H1 (cell line): ENCODE results near the gene TEAD1. TPM values are rescaled to one million over a fixed set of nuclear protein-coding genes. Genes with fewer than 3 reads are reported as not detected.

ENCODE experiments used
- CTCF ChIA-PET: fragments of 300-600 bp; sonication (Branson Sonifier 250); formaldehyde crosslinking; loops from one replicate; lab custom pipeline; 2021; ENCODE audit not compliant: partially characterized antibody; lab: Charles Lee
- POLR2A ChIA-PET: fragments of 300-600 bp; sonication (Branson Sonifier 250); formaldehyde crosslinking; loops from one replicate; lab custom pipeline; 2021; ENCODE audit warnings: inconsistent platforms; ENCODE audit not compliant: partially characterized antibody; lab: Charles Lee
- DNase-seq, 2 experiments: peaks; one replicate each; pipeline versions ENCODE4 v3.0.0 to v3.0.0-alpha.2; 2010 to 2022; ENCODE audit warnings: low spot score in 2 of 2, low read depth in 1 of 2, mixed read lengths in 1 of 2
- FAIRE-seq: peaks from 2 replicates; lab custom pipeline; 2011; peaks lifted over from hg19 to GRCh38; lab: Jason Lieb, UNC
- H2AFZ ChIP-seq: 2 replicates; pipeline ENCODE4 v1.8.1; 2012; ENCODE audit warnings: low read length, inconsistent platforms
- H2AK5ac ChIP-seq: 2 replicates; pipeline ENCODE4 v1.6.1; 2013; ENCODE audit warnings: low read depth, low read length
- H2BK120ac ChIP-seq: replicated peaks from 2 replicates; pipeline ENCODE3; 2013; ENCODE audit warnings: low read depth, low read length, inconsistent platforms
- H2BK12ac ChIP-seq: 2 replicates; pipeline ENCODE4 v1.6.1; 2013; ENCODE audit warnings: low read depth, low read length
- H2BK15ac ChIP-seq: 2 replicates; pipeline ENCODE4 v1.6.1; 2013; ENCODE audit warnings: low read length
- H2BK20ac ChIP-seq: 2 replicates; pipeline ENCODE4 v1.6.1; 2013; ENCODE audit warnings: low read length
- H2BK5ac ChIP-seq: 2 replicates; pipeline ENCODE4 v1.6.1; 2013; ENCODE audit warnings: low read depth, low read length
- H3K14ac ChIP-seq: 2 replicates; pipeline ENCODE4 v1.6.1; 2013; ENCODE audit warnings: inconsistent platforms; ENCODE audit not compliant: insufficient read length
- H3K18ac ChIP-seq: 2 replicates; pipeline ENCODE4 v1.6.1; 2013; ENCODE audit warnings: low read length; ENCODE audit errors: extremely low read depth
- H3K23ac ChIP-seq: 2 replicates; pipeline ENCODE4 v1.6.1; 2013; ENCODE audit warnings: inconsistent platforms; ENCODE audit not compliant: insufficient read length
- H3K23me2 ChIP-seq: 2 replicates; pipeline ENCODE4 v1.6.1; 2013; ENCODE audit warnings: low read depth, low read length
- H3K27ac ChIP-seq: 2 replicates; pipeline ENCODE4 v1.6.1; 2011; ENCODE audit warnings: low read depth, low read length, inconsistent platforms
- H3K27me3 ChIP-seq, 4 experiments: replicated peaks in 1 of 4; 1 replicate in 1 of 4; 2 replicates in 3 of 4; pipeline versions ENCODE4 v1.6.1 to v1.8.1; 2011 to 2013; ENCODE audit warnings: low read length in 3 of 4, mild to moderate bottlenecking in 3 of 4, inconsistent platforms in 2 of 4, mixed read lengths in 2 of 4, moderate library complexity in 1 of 4; ENCODE audit not compliant: control insufficient read depth in 3 of 4, insufficient read depth in 3 of 4; ENCODE audit errors: extremely low read depth in 1 of 4
- H3K36me3 ChIP-seq, 4 experiments: 2 replicates each; pipeline versions ENCODE4 v1.6.1 to v1.8.1; 2011 to 2013; ENCODE audit warnings: mild to moderate bottlenecking in 4 of 4, low read length in 3 of 4, moderate library complexity in 2 of 4, control low read depth in 1 of 4, inconsistent platforms in 1 of 4; ENCODE audit not compliant: insufficient read depth in 4 of 4, control insufficient read depth in 2 of 4
- H3K4ac ChIP-seq: replicated peaks from 2 replicates; pipeline ENCODE3; 2013; ENCODE audit warnings: low read length, low read depth, mixed read lengths, inconsistent platforms; ENCODE audit not compliant: insufficient read length
- H3K4me1 ChIP-seq, 4 experiments: replicated peaks in 1 of 4; 1 replicate in 1 of 4; 2 replicates in 3 of 4; pipeline versions ENCODE4 v1.6.1 to v1.8.1; 2011 to 2013; ENCODE audit warnings: low read length in 3 of 4, inconsistent platforms in 2 of 4, mixed read lengths in 1 of 4; ENCODE audit not compliant: insufficient read depth in 4 of 4, control insufficient read depth in 3 of 4
- H3K4me2 ChIP-seq, 2 experiments: 2 replicates each; pipeline versions ENCODE4 v1.6.1 to v1.8.1; 2011 to 2013; ENCODE audit warnings: low read depth in 2 of 2, low read length in 2 of 2, control low read depth in 1 of 2, inconsistent platforms in 1 of 2, mild to moderate bottlenecking in 1 of 2; ENCODE audit not compliant: insufficient read depth in 1 of 2
- H3K4me3 ChIP-seq, 4 experiments: fragments of 200-600, 300-600 bp in 1 of 4; sonication (generic), shearing (Covaris generic), sonication (Bioruptor Twin) in 1 of 4; 2 replicates each; pipeline versions ENCODE4 v1.5.1 to v1.8.1; 2011 to 2016; ENCODE audit warnings: low read length in 4 of 4, low read depth in 3 of 4, control low read depth in 2 of 4, inconsistent platforms in 2 of 4, mild to moderate bottlenecking in 2 of 4, mixed read lengths in 1 of 4, moderate library complexity in 1 of 4; ENCODE audit not compliant: insufficient read depth in 2 of 4; ENCODE audit errors: extremely low read depth in 1 of 4
- H3K56ac ChIP-seq: replicated peaks from 2 replicates; pipeline ENCODE3; 2013; ENCODE audit warnings: low read depth, mild to moderate bottlenecking, mixed read lengths, low read length, inconsistent platforms; ENCODE audit not compliant: insufficient read length
- H3K79me1 ChIP-seq: 2 replicates; pipeline ENCODE4 v1.6.1; 2013; ENCODE audit warnings: low read depth, low read length, control low read depth
- H3K79me2 ChIP-seq, 2 experiments: 2 replicates each; pipeline versions ENCODE4 v1.6.1 to v1.8.1; 2012 to 2013; ENCODE audit warnings: low read length in 2 of 2, mild to moderate bottlenecking in 2 of 2, inconsistent platforms in 1 of 2; ENCODE audit not compliant: insufficient read depth in 2 of 2, control insufficient read depth in 1 of 2
- H3K9ac ChIP-seq, 4 experiments: replicated peaks in 1 of 4; 1 replicate in 1 of 4; 2 replicates in 3 of 4; pipeline versions ENCODE4 v1.6.1 to v1.8.1; 2011 to 2013; ENCODE audit warnings: low read depth in 3 of 4, low read length in 3 of 4, control low read depth in 2 of 4, mild to moderate bottlenecking in 2 of 4, moderate library complexity in 2 of 4, inconsistent platforms in 1 of 4; ENCODE audit errors: extremely low read depth in 1 of 4
- H3K9me3 ChIP-seq, 2 experiments: 2 replicates each; pipeline versions ENCODE4 v1.6.1 to v1.8.1; 2012 to 2013; ENCODE audit warnings: mild to moderate bottlenecking in 2 of 2, moderate library complexity in 2 of 2, control low read depth in 1 of 2, inconsistent platforms in 1 of 2, low read depth in 1 of 2, low read length in 1 of 2, mixed read lengths in 1 of 2; ENCODE audit not compliant: insufficient read depth in 2 of 2
- H4K20me1 ChIP-seq, 2 experiments: replicated peaks in 1 of 2; 2 replicates each; pipeline versions ENCODE3 to v1.8.1; 2011 to 2013; ENCODE audit warnings: inconsistent platforms in 2 of 2, low read length in 2 of 2, mild to moderate bottlenecking in 1 of 2; ENCODE audit not compliant: insufficient read depth in 2 of 2, control insufficient read depth in 1 of 2
- H4K5ac ChIP-seq: 2 replicates; pipeline ENCODE4 v1.6.1; 2013; ENCODE audit warnings: low read length, low read depth, mixed read lengths, inconsistent platforms; ENCODE audit not compliant: insufficient read length
- H4K8ac ChIP-seq: 2 replicates; pipeline ENCODE4 v1.8.0; 2013; ENCODE audit warnings: mild to moderate bottlenecking, moderate library complexity, low read length, inconsistent platforms; ENCODE audit not compliant: insufficient read depth; ENCODE audit errors: extremely low read depth
- H4K91ac ChIP-seq: replicated peaks from 2 replicates; pipeline ENCODE3; 2013; ENCODE audit warnings: low read length, mixed read lengths, inconsistent platforms; ENCODE audit not compliant: insufficient read length
- JUND ChIP-seq: IDR thresholded peaks from 2 replicates; pipeline ENCODE4 v1.6.1; 2011; ENCODE audit warnings: mild to moderate bottlenecking, improper control_type of control experiment, low read length
- KDM1A ChIP-seq: fragments of 200-600, 300-600 bp; sonication (generic); IDR thresholded peaks from 2 replicates; pipeline ENCODE4 v1.7.1; 2016; ENCODE audit warnings: mild to moderate bottlenecking, low read length, borderline replicate concordance
- MAFK ChIP-seq: IDR thresholded peaks from 2 replicates; pipeline ENCODE4 v1.6.1; 2012; ENCODE audit warnings: low read depth, mild to moderate bottlenecking, improper control_type of control experiment, low read length
- PHF8 ChIP-seq: fragments of 200-600 bp; sonication (generic); conservative IDR thresholded peaks from 2 replicates; pipeline ENCODE4 v1.7.1; 2012; ENCODE audit warnings: low read depth, mild to moderate bottlenecking, inconsistent platforms, low read length, moderate library complexity
- RFX5 ChIP-seq: IDR thresholded peaks from 2 replicates; pipeline ENCODE4 v1.6.1; 2011; ENCODE audit warnings: low read depth, low read length, improper control_type of control experiment, borderline replicate concordance
- SP4 ChIP-seq: IDR thresholded peaks from 2 replicates; pipeline ENCODE4 v1.6.1; 2012; ENCODE audit warnings: low read length, inconsistent platforms
- SUZ12 ChIP-seq: fragments of 200-600 bp; sonication (generic); IDR thresholded peaks from 2 replicates; pipeline ENCODE4 v1.6.1; 2012; ENCODE audit warnings: mild to moderate bottlenecking, inconsistent platforms, low read length, moderate library complexity, mixed read lengths
- WGBS, 2 experiments: shearing (Covaris generic) in 1 of 2; methylation state at CpG; one replicate each; pipeline versions ENCODE4 v1.1.6 to v1.1.7; 2013 to 2015; ENCODE audit warnings: low lambda C conversion rate in 2 of 2, mixed read lengths in 2 of 2, inconsistent platforms in 1 of 2, low coverage in 1 of 2, missing lambda C conversion rate in 1 of 2; ENCODE audit not compliant: insufficient replicate concordance in 2 of 2, insufficient coverage in 1 of 2, insufficient read length in 1 of 2; ENCODE audit errors: extremely low coverage in 1 of 2, missing lambda C conversion rate in 1 of 2; 5-methylcytosine and 5-hydroxymethylcytosine counted together
- polyA plus RNA-seq, 7 experiments: library from polyadenylated mRNA; depleted of rRNA in 3 of 7; stranded (reverse) in 5 of 7; unstranded in 2 of 7; fragments of >200 nt in 5 of 7; fragments of 200-250 nt in 2 of 7; gene quantifications; 1 replicate in 5 of 7; 2 replicates in 1 of 7; 4 replicates in 1 of 7; pipeline versions ENCODE4 v1.2.1 to v1.2.3, GENCODE V29; 2011 to 2013; ENCODE audit warnings: missing spikeins in 2 of 7, mixed read lengths in 2 of 7
- total RNA-seq: library from RNA; stranded (reverse); fragmentation: NEBNext Ultra II Directional; extraction: Animal tissue kit (Norgen Biotek cat#: 25700); gene quantifications from 2 replicates; pipeline ENCODE4 v1.2.1, GENCODE V29; 2021

TEAD1 gene
- total and polyA plus RNA-seq, 2 of the 8 experiments (the other 6 are each of a cell fraction or from before 2014, with no cell fraction given) = 15.6 to 67.4 TPM

- Histone ChIP-seq H3K27ac (no peak overlapping the region), H3K23ac (no peak overlapping the region), H3K4me1 (peaks cover 17 to 61% (median 46%) of the 10 kb centered on the region in 4 experiments), H3K23me2 (peaks cover 2% of the 10 kb centered on the region), H2BK120ac (no peak overlapping the region), H4K20me1 (peaks cover 44 to 51% of the 10 kb centered on the region in 2 experiments), H3K4me3 (no peak overlapping the region), H2BK15ac (no peak overlapping the region), H3K14ac (no peak overlapping the region), H2AFZ (no peak overlapping the region), H3K36me3 (no peaks in the 10 kb centered on the region; a peak in 1 of 8 replicates), H2AK5ac (peak overlapping the region; percentile 19; the same call in 1 of the 2 replicates), H2BK20ac (no peak overlapping the region), H3K4me2 (peak overlapping the region in 1 of 2 experiments; percentile 77; a peak in 2 of 4 replicates), H2BK12ac (0 out of 2 replicates have a peak overlapping the region, but pooled peaks have one; percentile 7), H4K8ac (no peak overlapping the region), H4K91ac (no peak overlapping the region), H3K79me1 (peaks cover 11% of the 10 kb centered on the region), H3K9me3 (no peaks in the 10 kb centered on the region), H3K4ac (no peak overlapping the region), H2BK5ac (no peak overlapping the region), H4K5ac (no peak overlapping the region), H3K56ac (no peak overlapping the region), H3K18ac (no peak overlapping the region; the same call in 1 of the 2 replicates), H3K79me2 (peaks cover 13 to 87% of the 10 kb centered on the region in 2 experiments; a peak in 3 of 4 replicates), H3K9ac (no peak overlapping the region), H3K27me3 (peaks cover 0 to 14% (median 8%) of the 10 kb centered on the region in 4 experiments; a peak in 5 of 7 replicates)
- no peak for DNase-seq
- ChIA-PET CTCF (interaction anchor here (1.3 kb wide), 1 partner anchor 232 kb away, joined by 3 read pairs; no protein-coding TSS in a partner anchor), POLR2A (interaction anchor here (3.2 kb wide), 1 partner anchor 9 kb away, joined by 12 read pairs; no protein-coding TSS in a partner anchor)
- TF ChIP-seq SUZ12 = no peak
- no peak for TF ChIP-seq JUND
- TF ChIP-seq MAFK = no peak
- no peak for TF ChIP-seq PHF8
- TF ChIP-seq KDM1A = no peak
- no peak for TF ChIP-seq RFX5
- TF ChIP-seq SP4 = no peak
- 72% methylated on average over 8 of the region's 8 CpGs; no CpG with 5 or more reads in 1 of the 2 experiments for WGBS, 2 experiments
- FAIRE-seq = no peak
Measured at GRCh38 chr11:12682288-12682687, 8.1 kb downstream of the TEAD1 start.
